GM21717 (cell line): Measurements from ENCODE around the gene IP6K2.
"Not testable (repeated sequence)": the region's sequence is repeated elsewhere in the genome, so short reads cannot be mapped to it uniquely, and the experiment has no call there.

Source experiments
- ATAC-seq: cut with Tn5 transposase; IDR thresholded peaks from one replicate; pipeline ENCODE4 v1.9.1; 2021; ENCODE audit warnings: mild to moderate bottlenecking, moderate library complexity; ENCODE audit not compliant: unreplicated experiment

IP6K2 gene

DNA sequence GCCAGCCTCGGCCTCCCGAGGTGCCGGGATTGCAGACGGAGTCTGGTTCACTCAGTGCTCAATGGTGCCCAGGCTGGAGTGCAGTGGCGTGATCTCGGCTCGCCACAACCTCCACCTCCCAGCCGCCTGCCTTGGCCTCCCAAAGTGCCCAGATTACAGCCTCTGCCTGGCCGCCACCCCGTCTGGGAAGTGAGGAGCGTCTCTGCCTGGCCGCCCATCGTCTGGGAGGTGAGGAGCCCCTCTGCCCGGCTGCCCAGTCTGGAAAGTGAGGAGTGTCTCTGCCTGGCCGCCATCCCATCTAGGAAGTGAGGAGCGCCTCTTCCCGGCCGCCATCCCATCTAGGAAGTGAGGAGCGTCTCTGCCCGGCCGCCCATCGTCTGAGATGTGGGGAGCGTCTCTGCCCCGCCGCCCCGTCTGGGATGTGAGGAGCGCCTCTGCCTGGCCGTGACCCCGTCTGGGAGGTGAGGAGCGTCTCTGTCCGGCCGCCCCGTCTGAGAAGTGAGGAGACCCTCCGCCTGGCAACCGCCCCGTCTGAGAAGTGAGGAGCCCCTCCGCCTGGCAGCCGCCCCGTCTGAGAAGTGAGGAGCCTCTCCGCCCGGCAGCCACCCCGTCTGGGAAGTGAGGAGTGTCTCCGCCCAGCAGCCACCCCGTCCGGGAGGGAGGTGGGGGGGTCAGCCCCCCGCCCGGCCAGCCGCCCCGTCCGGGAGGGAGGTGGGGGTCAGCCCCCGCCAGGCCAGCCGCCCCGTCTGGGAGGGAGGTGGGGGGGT is 16.9 kb upstream of the IP6K2 start:
- not testable (repeated sequence) for ATAC-seq

DNA sequence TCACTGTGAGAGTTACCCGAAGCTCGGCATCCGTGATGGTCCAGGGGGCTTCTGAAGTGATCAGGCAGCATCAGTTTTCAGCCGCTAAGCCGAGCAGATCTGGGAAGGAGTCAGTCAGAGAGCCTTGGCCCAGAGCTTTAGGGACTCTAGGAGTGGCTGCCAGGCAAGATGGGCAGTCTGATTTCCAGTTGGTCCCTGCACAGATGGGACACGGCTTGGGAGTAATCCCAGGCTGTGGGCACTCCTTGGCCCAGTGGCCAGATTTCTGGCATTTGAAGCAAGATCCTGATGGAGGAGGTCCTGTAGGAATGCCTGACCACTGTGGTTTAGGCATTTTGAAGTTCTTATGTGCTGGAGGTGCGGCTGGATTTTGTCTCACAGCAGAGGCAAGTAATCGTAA is 10.5 kb upstream of the IP6K2 start:
- no peak for ATAC-seq

DNA sequence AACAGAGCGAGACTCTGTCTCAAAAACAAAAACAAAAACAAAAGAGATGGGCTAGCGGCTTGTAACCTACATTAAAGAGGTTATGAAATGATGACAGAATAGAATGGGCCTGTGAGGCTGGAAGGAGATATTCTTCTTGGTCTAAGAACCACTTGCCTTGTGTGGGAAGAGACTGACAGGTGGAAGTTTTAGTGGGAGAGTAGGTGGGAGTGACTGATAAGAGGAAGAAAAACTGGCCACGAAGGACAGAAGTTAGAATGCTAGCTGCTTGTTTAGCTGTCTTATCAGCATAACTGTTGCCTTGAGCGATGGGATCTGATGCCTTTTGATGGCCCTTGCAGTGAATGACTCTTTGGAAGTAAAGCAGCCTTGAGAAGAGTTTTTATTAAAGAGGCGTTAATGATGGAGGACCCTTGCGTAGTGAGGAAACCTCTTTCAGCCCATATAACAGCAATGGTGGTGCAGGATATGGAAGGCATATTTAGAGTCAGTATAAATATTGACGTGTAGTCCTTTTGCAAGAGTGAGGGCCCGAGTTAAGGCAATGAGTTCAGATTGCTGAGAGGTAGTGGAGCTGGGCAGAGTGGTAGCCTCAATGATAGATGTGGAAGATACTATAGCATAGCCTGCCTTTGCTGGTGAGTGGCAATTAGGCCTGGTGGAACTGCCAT is 8.3 kb upstream of the IP6K2 start:
- ATAC-seq, result not testable (repeated sequence)

DNA sequence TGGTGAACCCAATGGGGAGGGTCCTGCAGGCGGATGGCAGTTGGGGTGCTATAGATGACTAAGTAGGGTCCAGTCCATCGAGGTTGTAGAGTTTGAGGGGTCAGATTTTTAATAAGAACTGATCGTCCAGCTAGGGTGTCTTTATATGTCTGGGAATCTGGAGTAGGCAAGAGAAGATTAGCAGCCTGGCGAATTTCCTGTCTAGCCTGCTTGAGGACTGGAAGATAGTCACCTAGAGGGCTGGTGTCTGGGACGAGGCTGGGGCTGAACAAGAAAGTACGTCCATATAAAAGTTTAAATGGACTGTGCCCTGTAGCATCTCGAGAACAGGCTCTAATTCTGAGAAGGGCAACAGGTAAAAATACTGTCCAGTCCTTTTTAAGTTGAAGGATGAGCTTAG is 6.7 kb upstream of the IP6K2 start:
- ATAC-seq, result no peak

DNA sequence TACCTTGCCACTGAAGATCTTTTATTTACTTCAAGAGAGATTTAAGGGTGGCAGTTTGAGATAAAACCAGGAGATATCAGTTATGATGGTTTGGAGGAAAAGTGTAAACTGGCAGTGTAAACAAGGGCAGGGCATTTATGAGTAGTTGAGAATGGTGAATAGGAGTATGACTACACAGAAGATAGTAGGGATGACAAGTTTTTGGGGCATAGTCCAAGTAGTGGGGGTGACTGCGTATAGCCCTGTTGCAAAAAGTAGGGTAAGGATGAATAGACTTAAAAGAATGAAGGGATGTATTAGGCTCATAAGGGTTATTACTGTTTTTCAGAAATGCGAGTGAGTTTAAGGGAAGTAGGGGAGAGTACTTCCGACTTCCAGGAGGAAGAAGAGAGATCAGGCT is 6.3 kb upstream of the IP6K2 start:
- not testable (repeated sequence) for ATAC-seq

DNA sequence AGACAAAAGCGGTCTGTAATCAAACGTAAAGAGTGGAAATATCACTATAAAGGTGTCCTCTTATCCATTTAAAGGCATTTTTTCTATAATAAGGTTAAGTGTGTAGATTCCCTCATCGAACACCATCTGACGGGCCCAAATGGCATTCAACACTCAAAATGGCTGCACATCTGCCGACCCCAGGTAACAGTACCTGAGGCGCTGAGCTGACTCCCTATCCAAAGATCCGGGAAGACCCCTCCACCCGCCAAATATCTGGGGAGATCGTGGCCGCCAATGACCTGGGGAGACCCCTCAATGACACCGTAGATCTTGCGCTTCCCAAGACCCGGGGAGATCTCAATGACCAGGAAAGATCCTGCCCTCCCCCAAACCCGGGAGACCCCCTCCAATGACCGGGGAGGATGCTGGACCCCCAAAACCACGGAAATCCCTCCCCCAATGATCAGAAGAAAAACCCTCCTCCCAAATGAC is 476 bp downstream of the IP6K2 start:
- ATAC-seq, result no peak

DNA sequence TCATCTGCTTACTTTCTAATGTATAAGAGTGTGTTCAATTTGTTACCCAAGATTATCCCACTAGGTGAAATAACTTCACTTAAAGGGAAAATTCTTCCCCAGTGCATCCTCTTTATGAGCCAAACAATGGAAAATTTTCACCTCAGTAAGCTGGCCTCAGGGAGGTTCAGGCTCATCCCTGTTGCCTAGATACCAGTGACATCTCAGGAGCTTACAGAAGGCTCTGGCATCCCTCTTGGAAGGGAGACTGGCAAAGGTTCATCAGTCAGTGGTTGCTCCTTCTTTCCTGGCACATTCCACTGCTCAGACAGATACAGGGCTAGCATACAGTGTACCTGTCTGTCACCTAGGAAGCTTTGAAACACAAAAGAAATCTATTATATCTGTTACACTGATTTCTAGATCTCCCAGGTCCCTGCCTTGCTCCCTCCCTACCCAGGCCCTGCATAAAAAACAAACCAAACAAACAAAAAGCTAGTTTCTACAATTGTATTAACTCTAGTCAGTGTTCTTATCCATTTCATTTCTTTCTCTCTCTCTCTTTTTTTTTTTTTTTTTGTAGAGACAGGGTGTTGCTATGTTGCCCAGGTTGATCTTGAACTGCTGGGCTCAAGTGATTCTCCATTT is 1.7 kb downstream of the IP6K2 start:
- ATAC-seq, result no peak

DNA sequence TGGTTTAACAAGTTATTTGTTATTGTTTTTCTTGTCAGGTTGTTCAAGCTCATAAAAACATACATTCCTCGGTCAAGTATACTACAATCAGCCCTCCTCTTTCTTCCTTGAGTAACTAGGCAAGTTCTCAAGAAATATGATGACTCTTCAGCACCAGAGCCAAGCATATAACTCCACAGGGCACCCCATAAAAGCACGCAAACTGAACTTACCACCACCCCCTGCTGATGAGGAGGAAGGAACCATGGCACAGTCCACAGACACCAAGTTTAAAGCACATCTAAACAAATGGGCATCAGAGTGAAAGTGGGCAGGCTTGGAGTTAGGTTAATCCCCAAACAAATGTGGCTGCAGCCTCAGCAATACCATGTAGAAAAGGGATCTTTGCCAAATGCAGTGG is 5.3 kb downstream of the IP6K2 start:
- no peak for ATAC-seq

DNA sequence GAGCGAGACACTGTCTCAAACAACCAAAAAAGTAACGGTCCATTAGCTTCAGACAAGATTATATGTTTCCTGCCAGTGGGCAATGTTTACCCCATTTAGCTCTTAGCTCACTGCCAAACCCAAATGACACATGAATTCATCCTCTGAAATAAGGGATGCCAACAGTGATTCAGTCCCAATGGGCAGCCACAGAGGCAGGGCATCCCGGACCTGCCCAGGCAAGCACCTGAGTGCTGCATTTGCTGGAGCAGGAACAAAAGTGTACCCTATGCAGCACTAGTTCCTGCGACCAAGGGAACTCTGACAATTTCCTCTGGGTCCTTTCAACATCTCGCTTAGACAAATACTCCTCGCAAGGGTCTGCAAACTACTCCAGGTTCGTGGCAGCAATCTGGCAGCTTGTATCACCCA is 8.0 kb downstream of the IP6K2 start:
- no peak for ATAC-seq

DNA sequence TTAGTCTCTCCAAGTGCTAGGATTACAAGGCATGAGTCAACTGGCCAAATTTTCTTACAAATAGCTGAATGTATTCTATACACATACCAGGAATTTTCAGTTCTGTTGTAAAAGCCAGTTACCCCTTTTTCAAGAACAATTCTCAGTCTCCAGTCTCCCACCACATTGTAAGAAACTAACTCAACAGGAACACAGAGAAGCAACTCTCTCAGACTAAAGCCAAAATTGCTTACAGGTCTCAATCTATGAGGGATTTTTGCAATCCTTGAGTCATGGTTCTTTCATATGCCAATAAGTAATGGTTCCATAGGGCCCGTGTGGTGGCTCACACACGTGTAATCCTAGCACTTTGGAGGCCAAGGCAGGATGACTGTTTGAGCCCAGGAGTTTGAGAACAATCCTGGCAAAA is 8.5 kb downstream of the IP6K2 start:
- no peak for ATAC-seq

DNA sequence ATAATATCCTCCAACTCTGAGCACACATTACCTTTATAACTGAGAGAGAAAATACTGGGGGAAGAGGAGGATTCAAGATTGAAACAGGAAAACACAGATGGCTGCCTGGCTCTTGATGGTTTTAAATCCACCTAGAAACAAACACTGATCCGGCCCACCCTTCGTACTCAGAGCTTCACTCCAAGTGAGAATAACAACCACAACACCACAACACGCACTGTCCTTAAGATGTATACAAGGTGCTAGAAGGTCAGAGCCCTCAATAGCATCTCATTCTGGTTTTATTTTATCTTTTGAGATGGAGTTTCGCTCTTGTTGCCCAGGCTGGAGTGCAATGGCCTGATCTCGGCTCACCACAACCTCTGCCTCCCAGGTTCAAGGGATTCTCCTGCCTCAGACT is 9.9 kb downstream of the IP6K2 start:
- no peak for ATAC-seq

DNA sequence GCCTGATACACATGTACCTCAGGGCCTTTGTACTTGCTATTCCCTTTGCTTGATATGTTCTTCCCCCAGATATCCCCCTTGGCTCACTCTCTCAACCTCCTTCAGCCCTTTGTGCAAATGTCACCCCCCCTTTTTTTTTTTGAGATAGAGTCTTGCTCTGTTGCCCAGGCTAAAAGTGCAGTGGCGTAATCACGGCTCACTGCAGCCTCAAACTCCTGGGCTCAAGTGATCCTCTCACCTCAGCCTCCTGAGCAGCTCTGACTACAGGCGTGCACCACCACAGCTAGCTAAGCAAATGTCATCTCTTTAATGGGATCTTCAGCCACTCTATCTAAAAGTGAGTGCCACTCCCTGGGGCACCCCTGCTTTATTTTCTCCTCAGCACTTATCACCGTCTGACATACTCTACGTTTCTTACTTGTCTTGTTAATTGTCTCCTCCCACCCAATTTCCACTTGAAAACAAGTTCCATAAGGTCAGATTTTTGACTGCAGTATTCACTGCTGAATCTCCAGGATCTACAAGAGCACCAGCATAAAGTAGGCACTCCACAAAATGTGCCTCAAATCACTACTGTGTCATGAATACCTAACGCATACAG is 14.6 kb downstream of the IP6K2 start:
- no peak for ATAC-seq

DNA sequence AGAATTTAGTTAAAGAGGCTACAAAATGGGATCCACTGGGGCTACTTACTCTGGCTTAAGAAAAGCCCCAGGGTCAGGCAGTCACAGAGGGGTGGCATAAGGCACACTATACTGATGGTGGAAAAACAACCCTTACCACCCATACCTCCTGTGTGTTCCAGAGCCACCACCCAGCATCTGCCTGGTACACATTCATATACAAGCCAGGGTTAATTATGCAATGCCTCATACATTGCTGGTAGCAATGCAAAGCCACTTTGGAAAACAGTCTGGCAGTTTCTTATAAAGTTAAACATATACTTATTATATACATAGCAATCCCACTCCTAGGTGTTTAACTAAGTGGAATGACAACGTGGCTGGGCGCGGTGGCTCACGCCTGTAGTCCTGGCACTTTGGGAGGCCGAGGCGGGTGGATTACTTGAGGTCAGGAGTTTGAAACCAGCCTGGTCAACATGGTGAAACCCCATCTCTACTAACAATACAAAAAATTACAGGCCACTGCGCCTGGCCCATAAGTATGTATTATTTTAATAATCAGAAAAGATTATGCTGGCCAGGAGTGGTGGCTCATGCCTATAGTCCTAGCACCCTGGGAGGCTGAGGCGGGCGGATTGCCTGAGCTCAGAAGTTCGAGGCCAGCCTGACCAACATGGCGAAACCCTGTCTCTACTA is 16.2 kb downstream of the IP6K2 start:
- no peak for ATAC-seq

DNA sequence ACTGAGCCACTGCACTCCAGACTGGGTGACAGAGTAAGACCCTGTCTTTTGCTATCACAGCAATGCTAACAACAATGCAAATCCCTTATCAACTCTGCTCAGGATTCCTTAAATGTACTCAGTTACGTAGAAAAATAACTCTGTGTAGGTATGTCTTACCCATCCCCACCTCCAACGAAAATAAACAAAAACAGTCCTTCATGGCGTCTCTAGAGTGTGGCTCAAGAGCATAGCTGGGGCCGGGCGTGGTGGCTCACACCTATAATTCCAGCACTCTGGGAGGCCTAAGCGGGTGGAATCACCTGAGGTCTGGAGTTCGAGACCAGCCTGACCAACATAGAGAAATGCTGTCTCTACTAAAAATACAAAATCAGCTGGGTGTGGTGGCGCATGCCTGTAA is 18.1 kb downstream of the IP6K2 start:
- no peak for ATAC-seq

DNA sequence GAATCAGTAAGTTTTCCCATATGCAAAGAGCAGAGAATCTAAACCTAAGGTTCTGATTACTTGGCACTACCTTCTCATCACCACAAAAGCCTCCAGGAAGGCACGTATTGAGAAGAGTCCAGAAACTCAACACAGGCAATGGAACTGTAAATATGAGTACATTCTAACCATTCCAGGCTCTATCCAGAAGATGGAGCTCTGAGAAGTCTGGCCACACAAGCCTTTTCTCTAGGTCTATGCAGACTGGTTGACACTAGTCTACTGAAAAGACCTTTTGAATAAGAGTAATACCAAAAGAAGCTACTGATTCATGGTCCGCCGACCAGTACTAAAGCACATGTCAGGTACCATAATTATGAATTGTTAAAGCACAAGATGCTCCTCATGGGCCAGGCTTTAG is 19.1 kb downstream of the IP6K2 start:
- no peak for ATAC-seq

DNA sequence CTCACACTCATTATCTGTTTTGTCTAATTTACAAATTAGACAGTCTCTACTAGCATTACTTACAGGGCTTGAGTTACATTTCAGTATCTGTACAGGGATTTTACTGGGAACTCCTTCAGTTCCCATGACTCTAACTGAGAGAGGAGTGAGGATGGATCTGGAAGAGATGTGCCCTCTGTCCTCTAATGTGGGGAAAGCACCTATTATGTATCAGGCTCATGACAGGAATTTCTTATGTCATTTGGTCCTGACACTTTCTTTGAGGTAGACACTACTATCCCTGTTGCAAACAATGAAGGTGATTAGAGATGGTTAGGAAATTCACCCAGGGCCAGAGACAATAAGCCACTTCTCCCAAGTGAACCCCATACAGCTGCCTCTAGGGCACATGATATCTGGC is 20.4 kb downstream of the IP6K2 start:
- no peak for ATAC-seq

DNA sequence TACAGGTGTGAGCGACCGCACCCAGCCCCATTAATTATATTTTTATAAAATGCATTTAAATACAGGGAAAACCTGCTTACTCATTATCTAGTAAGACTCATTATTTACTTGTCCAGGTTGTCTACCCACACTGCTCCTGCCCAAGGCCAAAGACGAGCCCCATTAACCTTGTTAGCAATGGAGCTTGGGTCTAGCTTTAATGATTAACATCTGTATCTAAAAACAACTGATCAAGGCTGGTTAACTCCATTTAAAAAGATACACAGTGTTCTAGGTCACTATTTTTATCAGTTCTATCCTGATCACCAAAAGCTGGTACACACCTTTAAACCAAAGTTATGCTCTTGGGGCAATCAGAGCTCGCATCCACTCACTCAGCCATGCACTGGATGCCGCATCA is 20.9 kb downstream of the IP6K2 start:
- no peak for ATAC-seq

DNA sequence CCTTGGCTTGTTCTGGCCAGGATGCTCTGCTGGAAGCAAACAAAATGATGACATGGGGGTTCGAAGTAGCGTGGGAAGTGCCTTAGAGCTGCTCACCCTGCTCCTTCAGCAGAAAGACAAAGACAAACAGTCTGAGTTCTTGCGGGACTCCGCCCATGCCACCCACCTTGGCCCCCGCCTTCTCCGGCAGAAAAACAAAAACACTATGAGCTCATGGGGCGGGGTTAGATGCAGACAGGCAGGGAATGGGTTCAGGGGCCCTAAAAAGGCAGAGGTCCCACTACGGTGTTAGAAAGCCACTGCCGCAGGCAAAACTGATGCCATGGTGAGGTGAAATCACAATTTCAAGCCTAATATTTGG is 21.6 kb downstream of the IP6K2 start:
- no peak for ATAC-seq

DNA sequence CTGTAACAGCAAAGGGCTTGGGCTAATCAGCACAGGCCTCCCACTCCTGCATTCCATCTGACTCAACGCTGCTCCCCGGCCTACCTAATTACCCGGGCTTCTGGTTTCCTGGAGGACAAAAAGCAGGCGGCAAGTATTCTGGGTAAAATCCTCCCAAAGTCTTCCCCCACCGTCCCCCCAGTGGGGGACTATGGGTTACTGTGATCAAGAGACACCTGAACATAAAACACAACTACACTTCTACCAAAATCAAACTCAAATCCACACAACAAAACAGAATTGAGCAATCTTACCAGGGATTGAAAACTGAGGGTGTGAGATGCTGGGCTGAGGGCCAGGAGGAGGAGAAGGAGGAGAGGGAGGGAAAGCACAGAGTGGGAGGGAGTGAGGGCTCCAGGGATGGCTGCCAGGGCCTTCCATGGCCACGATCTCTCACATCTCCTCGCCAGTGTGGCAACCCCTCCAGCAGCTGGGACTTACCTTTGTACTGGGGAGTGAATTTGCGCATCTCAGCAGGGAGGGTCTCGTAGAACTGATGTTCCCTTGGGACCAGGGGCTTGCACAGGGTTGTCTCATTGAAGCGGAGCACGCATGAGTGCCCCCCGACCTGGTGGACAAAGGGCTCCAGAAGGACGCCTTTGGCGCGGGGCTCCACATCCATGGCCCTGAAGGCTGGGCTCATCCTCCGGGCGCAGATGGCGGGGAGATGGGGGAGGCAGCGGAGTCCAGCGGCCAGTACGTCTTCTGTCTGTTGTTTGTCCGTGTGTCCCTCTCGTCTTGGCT is 22.2 kb downstream of the IP6K2 start:
- ATAC-seq, result no peak

DNA sequence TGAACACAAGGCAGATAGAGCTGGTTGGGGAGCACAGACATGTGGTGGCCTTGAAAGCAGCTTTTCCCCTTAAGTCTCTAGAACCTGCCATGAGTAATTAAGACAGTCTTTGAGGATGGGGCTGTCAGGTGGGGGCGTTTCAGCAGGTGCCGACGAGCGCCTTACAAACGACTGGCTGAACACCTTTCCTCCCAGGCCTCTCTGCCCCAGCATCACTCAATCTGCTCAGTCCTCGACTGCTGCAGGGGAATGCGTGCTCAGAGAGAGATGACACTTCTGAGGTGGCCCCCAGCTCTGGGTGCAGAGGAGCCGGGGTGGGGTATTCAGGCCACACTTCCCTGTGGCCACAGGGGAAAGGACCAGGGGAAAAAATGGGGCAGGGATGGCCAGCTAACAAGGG is 23.2 kb downstream of the IP6K2 start:
- no peak for ATAC-seq
